ENCODE measurements around the gene MAPK9. TPM values are rescaled to one million over a fixed set of nuclear protein-coding genes. Genes with fewer than 3 reads are reported as not detected.

The MAPK9 gene
- polyA plus RNA-seq, 3 donors, result 9.7 to 19.6 (median 16.2) TPM

DNA sequence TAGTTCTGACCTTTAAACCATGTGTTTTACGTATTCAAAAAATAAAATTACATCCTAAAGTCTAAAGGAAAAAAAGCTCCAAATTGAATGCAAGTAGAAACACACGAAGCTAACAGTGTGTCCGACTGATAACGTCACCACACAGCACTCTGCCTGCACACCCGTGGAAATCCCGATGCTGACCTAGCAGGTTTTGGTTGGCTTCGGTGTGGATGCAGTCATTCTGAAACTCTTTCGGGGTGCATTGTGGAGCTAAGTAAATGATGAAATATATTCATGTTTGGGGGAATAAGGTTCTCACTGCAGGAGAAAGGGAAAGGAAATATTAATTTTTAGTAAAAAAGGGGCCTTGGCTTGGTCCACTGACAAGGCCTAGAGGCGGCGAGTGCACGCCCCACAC, 84.9 kb downstream of the MAPK9 start:
- intact Hi-C loops (cut with micrococcal nuclease), result loop anchor here in 1 of 2 donors (5.0 kb wide), 1 partner anchor 120 kb away; no protein-coding TSS in a partner anchor

GRCh38 chr5:180205916-180206315, 86.0 kb downstream of the MAPK9 start:
- WGBS (ENCODE audit: insufficient coverage), result no CpG with 5 or more reads among the region's 1 CpG
- peaks cover 23 to 47% (median 41%) of the 10 kb centered on the region in 3 donors for H3K27me3 Mint-ChIP-seq (ENCODE audit: low read depth in 3 of 3)

More for the DNA sequence above, 84.9 kb downstream of the MAPK9 start:
- H3K4me2 ChIP-seq (replicated peaks; ENCODE audit: extremely low read depth, low read length, poor library complexity, severe bottlenecking), result no peak overlapping the region
- peaks cover 6% of the 10 kb centered on the region for H3K4me1 Mint-ChIP-seq
- no peak for DNase-seq
- H4K20me1 ChIP-seq (ENCODE audit: insufficient read depth, low read length), result no peaks in the 10 kb centered on the region
- TF ChIP-seq CTCF (IDR thresholded peaks at IDR 0.05), result no peak
- H3K27me3 ChIP-seq (ENCODE audit: control insufficient read depth in 2 of 2, insufficient read depth in 2 of 2, low read length in 2 of 2), result peaks cover 5 to 29% of the 10 kb centered on the region in 2 donors
- no peak overlapping the region for H3K27ac Mint-ChIP-seq
- peaks cover 5 to 10% of the 10 kb centered on the region in 2 donors for H3K4me1 ChIP-seq (ENCODE audit: control insufficient read depth in 1 of 2, insufficient read depth in 2 of 2, low read length in 2 of 2)
- no peaks in the 10 kb centered on the region for H3K9me3 ChIP-seq (replicated peaks in 1 of 2; ENCODE audit: control insufficient read depth in 1 of 2, insufficient read depth in 1 of 2, low read length in 2 of 2)
- H3K36me3 Mint-ChIP-seq, result peaks cover 5 to 7% of the 10 kb centered on the region in 2 donors
- no peak overlapping the region for H2AFZ ChIP-seq (ENCODE audit: insufficient read depth, low read depth, low read length, poor library complexity, severe bottlenecking)
- H3K36me3 ChIP-seq (replicated peaks in 1 of 2; ENCODE audit: control insufficient read depth in 1 of 2, insufficient read depth in 2 of 2, low read length in 2 of 2), result no peaks in the 10 kb centered on the region
- WGBS (ENCODE audit: insufficient coverage), result 93% methylated on average over 10 of the region's 11 CpGs
- no peak overlapping the region for H3K27ac ChIP-seq (ENCODE audit: low read depth in 1 of 2, low read length in 2 of 2)
- peaks cover 25 to 54% (median 41%) of the 10 kb centered on the region in 3 donors for H3K27me3 Mint-ChIP-seq (ENCODE audit: low read depth in 3 of 3)
- H3K9ac ChIP-seq (ENCODE audit: insufficient read depth, low read length, poor library complexity, severe bottlenecking), result no peak overlapping the region
- H3K4me3 Mint-ChIP-seq, result no peak overlapping the region
- H3K79me2 ChIP-seq (ENCODE audit: insufficient read depth, low read length), result no peaks in the 10 kb centered on the region
- H3K4me3 ChIP-seq (replicated peaks in 1 of 3; ENCODE audit: low read depth in 2 of 3, low read length in 3 of 3), result no peak overlapping the region
- peaks cover 0 to 13% (median 4%) of the 10 kb centered on the region in 7 donors for H3K9me3 Mint-ChIP-seq

More at GRCh38 chr5:180205916-180206315, 86.0 kb downstream of the MAPK9 start:
- H3K36me3 ChIP-seq (replicated peaks in 1 of 2; ENCODE audit: control insufficient read depth in 1 of 2, insufficient read depth in 2 of 2, low read length in 2 of 2), result no peaks in the 10 kb centered on the region
- peaks cover 5 to 7% of the 10 kb centered on the region in 2 donors for H3K36me3 Mint-ChIP-seq
- TF ChIP-seq CTCF (IDR thresholded peaks at IDR 0.05), result no peak
- intact Hi-C loops (cut with micrococcal nuclease), result loop anchor here in 1 of 2 donors (5.0 kb wide), 1 partner anchor 121 kb away; no protein-coding TSS in a partner anchor
- H3K27me3 ChIP-seq (ENCODE audit: control insufficient read depth in 2 of 2, insufficient read depth in 2 of 2, low read length in 2 of 2), result peaks cover 5 to 29% of the 10 kb centered on the region in 2 donors
- no peaks in the 10 kb centered on the region for H3K9me3 ChIP-seq (replicated peaks in 1 of 2; ENCODE audit: control insufficient read depth in 1 of 2, insufficient read depth in 1 of 2, low read length in 2 of 2)
- no peak overlapping the region for H3K9ac ChIP-seq (ENCODE audit: insufficient read depth, low read length, poor library complexity, severe bottlenecking)
- no peak overlapping the region for H3K4me3 ChIP-seq (replicated peaks in 1 of 3; ENCODE audit: low read depth in 2 of 3, low read length in 3 of 3)
- peaks cover 6% of the 10 kb centered on the region for H3K4me1 Mint-ChIP-seq
- peaks cover 5 to 10% of the 10 kb centered on the region in 2 donors for H3K4me1 ChIP-seq (ENCODE audit: control insufficient read depth in 1 of 2, insufficient read depth in 2 of 2, low read length in 2 of 2)
- H3K27ac ChIP-seq (ENCODE audit: low read depth in 1 of 2, low read length in 2 of 2), result no peak overlapping the region
- no peak overlapping the region for H3K4me3 Mint-ChIP-seq
- no peaks in the 10 kb centered on the region for H4K20me1 ChIP-seq (ENCODE audit: insufficient read depth, low read length)
- no peak overlapping the region for H3K27ac Mint-ChIP-seq
- no peak overlapping the region for H3K4me2 ChIP-seq (replicated peaks; ENCODE audit: extremely low read depth, low read length, poor library complexity, severe bottlenecking)
- H2AFZ ChIP-seq (ENCODE audit: insufficient read depth, low read depth, low read length, poor library complexity, severe bottlenecking), result no peak overlapping the region
- H3K9me3 Mint-ChIP-seq, result peaks cover 0 to 13% (median 4%) of the 10 kb centered on the region in 7 donors
- DNase-seq, result no peak
- no peaks in the 10 kb centered on the region for H3K79me2 ChIP-seq (ENCODE audit: insufficient read depth, low read length)

Measured in CD14-positive monocyte (primary cell).